Measurements from ENCODE around the gene TEX264. TPM values are rescaled to one million over a fixed set of nuclear protein-coding genes. Genes with fewer than 3 reads are reported as not detected.
"Not testable (repeated sequence)": the region's sequence is repeated elsewhere in the genome, so short reads cannot be mapped to it uniquely, and the experiment has no call there.

TEX264 gene
- total RNA-seq, 1 donor from 2014 or later = 71.1 TPM

DNA sequence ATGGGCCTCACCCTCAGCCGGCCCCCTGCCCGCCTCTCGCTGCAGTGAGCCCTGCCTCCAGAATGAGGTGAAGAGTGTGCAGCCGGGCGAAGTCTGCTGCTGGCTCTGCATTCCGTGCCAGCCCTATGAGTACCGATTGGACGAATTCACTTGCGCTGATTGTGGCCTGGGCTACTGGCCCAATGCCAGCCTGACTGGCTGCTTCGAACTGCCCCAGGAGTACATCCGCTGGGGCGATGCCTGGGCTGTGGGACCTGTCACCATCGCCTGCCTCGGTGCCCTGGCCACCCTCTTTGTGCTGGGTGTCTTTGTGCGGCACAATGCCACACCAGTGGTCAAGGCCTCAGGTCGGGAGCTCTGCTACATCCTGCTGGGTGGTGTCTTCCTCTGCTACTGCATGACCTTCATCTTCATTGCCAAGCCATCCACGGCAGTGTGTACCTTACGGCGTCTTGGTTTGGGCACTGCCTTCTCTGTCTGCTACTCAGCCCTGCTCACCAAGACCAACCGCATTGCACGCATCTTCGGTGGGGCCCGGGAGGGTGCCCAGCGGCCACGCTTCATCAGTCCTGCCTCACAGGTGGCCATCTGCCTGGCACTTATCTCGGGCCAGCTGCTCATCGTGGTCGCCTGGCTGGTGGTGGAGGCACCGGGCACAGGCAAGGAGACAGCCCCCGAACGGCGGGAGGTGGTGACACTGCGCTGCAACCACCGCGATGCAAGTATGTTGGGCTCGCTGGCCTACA is 44.4 kb downstream of the TEX264 start:
- no peak for DNase-seq (ENCODE audit: low read depth)

DNA sequence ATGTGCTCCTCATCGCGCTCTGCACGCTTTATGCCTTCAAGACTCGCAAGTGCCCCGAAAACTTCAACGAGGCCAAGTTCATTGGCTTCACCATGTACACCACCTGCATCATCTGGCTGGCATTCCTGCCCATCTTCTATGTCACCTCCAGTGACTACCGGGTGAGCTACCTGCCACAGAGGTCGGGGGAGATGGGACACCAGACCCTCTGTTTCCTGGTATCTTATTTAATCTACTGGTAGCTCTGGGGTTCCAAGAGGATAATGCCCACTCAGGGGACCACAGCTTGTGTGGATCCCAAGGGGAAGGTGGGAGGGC is 44.9 kb downstream of the TEX264 start:
- DNase-seq (ENCODE audit: low read depth) = no peak

DNA sequence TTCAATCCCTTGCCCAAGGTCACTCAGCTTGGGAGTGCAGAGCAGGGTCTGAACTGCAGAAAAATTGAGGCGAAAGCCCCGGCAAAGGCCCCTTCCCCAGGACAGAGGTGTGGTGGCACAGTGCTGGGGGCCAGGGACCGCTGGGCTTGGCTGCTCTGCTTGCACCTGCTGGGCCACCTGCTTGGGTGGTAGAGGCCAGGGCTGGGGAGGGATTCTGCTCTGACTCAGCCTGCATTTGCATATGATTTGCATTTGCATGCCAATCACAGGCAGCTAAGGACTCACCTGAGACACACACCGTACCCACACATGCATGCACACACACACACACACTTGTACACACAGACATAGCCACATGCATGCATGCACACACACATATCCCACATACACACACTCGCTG is 45.8 kb downstream of the TEX264 start:
- DNase-seq (ENCODE audit: low read depth) = no peak

DNA sequence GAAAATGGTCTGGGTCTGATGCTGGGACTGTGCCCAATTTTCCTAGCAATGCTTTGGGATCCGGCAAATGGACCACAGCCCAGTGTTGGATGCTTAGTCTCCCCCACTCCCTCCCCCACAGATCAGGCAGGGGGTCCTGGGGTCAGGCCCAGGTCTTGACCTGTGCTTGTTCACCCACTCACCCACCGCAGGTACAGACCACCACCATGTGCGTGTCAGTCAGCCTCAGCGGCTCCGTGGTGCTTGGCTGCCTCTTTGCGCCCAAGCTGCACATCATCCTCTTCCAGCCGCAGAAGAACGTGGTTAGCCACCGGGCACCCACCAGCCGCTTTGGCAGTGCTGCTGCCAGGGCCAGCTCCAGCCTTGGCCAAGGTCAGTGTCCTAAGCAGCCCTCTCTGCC is 46.4 kb downstream of the TEX264 start:
- no peak for DNase-seq (ENCODE audit: low read depth)

DNA sequence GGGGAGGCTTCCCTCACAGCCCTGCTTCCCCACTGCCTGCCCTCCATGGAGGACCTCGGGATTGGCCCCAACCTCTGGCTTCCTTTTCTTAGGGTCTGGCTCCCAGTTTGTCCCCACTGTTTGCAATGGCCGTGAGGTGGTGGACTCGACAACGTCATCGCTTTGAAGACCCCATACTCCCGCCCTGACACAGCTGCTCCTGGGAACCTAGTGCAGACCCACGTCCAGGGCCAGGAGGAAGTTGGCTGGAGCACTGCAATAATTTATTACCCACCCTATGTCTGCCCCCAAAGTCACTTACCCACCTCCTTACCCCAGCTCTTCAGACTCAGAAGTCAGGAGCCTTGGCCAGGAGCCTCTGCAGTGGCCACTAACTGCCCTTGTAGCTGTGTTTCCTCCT is 46.9 kb downstream of the TEX264 start:
- no peak for DNase-seq (ENCODE audit: low read depth)

DNA sequence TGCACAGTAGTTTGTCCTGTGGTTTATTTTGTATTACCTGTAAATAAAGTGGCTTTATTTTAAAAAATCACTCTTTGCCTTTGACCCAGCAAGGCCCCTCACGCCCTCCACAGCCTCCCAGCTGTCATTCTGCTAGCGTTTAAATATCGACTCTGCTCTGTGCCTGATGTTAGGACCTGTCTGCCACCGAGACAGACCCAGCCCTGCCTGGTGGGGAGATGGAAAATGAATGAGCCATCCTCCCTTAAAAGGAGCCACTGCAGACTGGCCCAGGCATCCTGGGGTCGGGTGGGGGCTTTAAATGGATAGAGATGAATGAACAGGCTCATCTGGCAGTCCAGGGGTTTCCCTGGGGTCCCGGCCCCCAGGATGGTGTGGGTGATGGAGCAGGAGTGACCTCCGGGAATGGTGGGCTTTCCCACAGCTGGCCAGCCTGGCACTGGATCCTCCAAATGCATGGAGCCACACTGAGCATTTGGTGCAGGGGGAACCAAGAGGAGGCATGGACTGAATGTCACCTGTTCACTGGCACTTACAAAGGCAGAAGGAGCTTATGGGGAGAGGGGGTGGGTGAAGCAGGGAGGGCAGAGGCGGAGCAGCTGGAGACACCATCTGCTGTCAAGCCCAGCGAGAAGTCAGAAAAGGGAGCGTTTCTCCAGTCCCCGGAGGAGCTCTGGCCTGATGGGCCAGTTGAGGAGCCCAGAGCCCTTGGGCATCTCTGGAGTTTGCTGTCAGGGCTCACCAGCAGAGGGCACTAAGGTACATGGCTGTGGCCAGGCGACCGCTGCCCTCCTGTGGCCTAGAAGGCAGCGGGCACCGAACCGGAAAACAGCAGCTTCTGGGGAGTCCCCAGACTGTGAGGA is 47.7 kb downstream of the TEX264 start:
- DNase-seq (ENCODE audit: low read depth) = peak; percentile 59

DNA sequence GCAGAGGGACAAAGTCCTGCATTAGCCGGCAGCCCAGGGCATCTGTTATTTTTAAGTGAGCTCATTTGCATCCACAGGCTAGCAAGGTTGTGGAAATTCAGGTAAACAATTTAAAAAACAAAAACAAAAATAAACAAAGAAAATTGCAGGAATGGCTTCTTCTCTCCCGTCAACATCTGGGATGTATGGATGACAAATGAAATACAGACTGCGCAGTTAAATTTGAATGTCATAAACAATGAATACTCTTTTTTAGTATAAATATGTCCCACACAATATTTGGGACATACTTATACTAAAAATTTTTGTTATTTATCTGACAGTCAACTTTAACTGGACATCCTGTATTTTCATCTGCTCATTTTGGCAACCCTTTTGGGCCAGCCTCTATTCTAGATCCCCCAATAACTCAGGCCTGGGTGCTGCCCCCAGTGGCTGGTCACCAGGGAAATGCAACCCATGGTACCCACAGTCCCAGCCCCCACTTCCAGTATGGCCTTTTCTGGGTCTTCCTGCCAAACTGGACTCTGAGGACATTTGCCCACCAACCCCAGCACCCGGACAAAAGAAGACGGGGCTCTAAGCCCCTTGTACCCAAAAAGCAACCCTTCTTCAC is 48.5 kb downstream of the TEX264 start:
- no peak for DNase-seq (ENCODE audit: low read depth)

DNA sequence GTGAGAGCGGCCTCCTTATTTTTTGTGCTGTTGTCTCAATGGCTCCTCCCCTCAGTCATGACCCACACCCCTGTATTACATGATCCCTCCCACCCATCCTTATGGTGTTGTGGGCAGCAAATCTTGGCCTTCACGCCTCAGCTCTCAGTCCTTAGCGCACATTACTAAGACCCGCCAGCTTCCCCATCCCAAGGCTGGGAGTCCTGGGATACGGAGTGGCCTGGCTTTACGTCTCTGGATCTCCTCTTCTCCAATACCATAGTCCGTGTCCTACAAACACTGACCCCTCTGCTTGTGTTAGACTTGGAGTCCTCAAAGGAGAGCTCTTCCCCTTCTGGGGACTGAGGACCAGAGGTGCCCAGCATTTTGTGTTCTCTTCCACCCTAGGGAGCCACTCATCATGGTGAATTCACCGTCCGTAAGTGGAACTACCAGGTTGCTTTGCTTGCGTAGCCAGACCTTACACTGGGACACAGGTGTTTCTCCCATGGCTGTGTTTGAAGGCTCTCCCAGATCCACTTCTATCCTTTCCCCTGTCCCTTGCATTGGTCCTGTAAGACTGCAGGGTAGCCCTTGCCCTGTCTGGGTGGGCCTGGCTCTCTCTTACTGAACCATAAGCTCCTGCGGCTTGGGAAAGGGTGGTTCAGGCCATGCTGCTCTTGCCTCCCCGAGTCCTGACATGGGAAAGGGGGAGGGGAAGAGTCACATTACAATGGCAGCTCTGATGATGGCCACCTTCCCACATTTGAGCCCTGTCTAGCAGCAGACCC is 49.4 kb downstream of the TEX264 start:
- DNase-seq (ENCODE audit: low read depth) = no peak

DNA sequence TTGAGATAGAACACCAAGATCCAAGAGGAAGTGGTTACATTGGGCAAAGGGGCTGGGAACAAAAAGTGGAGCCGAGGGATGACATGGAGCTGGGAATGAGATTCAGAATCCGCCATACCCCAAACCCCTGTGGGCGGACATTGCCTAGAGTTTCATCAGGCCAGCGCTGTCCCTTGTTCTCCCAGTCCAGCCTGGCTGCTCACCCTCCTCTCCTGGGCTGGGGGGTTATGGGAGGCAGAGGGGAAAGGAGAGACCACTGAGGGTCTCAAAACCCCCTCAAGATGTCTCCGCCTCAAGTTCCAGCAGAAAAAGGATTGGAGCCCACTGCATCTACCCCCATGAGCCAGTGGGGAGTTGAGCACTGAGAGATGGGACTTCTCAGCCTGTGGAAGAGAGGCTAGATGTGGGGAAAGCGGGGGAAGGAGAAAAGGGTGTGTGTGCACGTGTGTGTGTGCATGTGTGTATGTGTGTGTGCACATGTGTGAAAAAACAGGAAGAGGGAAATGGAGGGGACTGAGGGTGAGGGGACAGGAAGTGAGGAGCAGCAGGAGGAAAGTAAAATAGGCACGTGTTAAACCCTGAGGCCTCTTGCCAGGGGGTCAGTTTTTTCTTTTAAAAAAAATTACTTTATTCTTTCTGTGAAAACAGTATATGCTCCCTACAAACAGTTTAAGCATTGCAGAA is 50.2 kb downstream of the TEX264 start:
- no peak for DNase-seq (ENCODE audit: low read depth)

DNA sequence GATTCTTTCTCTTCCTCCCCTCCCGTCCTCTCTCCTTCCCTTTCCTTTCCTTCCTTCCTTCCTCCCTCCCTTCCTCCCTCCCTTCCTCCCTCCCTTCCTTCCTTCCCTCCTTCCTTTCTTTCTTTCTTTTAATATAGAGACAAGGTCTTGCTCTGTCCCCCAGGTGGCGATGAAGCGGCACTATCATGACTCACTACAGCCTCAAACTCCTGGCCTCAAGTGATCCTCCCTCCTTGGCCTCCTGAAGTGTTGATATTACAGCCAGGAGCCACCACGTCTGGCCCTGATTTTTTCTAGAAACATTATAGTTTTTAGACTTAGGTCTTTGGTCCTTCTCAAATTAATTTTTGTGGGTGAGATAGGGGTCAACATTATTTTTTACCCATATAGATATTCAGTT is 51.3 kb downstream of the TEX264 start:
- DNase-seq (ENCODE audit: low read depth) = no peak

DNA sequence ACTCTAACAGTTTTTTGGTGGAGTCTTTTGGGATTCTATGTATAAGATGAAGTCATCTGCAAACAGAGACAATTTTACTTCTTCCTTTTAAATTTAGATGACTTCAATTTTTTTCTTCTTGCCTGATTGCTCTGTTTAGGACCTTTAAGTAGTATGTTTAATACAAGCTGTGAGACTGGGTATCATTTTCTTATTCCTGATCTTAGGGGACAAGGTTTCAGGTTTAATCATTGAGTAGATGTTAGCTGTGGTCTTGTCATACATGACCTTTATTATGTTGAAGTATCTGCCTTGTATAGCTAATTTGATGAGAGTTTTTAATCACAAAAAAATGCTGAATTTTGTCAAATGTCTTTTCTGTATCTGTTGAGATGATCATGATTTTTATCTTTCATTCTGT is 56.4 kb downstream of the TEX264 start:
- no peak for DNase-seq (ENCODE audit: low read depth)

DNA sequence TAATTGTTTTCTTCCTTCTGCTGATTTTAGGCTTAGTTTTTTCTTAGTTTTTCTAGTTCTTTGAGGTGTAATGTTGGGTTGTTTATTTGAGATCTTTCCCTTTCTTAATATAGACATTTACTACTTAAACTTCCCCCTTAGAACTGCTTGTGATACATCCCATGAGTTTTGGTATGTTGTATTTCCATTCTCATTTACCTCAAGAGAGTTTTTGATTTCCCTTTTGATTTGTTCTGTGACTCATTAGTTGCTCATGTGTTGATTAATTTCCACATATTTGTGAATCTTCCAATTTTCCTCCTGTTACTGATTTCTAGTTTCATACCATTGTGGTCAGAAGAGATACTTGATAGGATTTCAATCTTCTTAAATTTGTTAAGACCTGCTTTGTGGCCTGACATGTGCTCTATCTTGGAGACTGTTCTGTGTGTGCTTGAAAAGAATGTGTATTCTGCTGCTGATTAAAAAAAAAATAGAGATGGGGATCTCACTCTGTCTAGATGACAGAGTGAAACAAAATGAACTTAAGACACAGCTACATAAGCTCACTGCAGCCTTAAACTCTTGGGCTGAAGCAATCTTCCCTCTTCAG is 58.1 kb downstream of the TEX264 start:
- DNase-seq (ENCODE audit: low read depth) = no peak

DNA sequence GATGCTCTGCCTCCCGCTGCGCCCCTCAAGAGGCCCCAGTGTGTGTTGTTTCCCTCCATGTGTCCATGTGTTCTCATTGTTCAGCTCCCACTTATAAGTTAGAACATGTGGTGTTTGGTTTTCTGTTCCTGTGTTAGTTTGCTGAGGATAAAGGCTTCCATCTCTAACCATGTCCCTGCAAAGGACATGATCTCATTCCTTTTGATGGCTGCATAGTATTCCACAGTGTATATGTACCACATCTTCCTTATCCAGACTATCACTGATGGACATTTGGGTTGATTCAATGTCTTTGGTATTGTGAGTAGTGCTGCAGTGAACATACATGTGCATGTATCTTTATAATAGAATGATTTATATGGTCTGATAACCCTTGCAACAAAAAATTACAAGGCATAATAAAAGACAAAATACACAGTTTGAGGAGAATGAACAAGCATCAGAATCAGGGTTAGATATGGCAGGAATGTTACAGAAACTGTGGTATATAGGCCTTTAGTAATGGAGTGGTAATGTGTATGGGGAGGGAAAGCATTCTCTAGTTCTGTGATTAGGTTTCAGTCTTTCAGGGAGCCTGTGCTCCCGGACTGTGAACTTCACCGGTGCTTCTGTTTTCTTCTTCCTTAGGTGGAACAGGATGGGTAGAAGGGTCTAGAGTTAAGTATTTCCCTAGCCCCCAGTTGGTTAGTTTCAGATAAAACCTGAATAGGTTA is 63.0 kb downstream of the TEX264 start:
- no peak for DNase-seq (ENCODE audit: low read depth)

DNA sequence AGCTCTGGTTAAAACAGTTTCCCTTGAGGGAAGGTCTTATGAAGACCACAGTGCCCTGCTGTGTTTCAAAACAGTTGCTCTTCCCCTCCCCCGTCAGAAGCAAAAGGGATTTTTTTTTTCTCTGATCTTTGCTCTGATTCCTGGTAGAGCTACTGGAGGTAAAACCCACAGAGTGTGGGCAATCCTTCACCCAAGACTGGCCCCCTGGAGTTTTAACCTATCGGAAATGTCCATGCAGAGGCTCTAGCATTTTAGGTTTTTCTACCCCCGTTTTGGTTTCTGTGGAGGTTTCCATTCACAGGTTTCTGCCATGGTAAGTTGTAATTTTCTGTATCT is 63.5 kb downstream of the TEX264 start:
- DNase-seq (ENCODE audit: low read depth) = no peak

DNA sequence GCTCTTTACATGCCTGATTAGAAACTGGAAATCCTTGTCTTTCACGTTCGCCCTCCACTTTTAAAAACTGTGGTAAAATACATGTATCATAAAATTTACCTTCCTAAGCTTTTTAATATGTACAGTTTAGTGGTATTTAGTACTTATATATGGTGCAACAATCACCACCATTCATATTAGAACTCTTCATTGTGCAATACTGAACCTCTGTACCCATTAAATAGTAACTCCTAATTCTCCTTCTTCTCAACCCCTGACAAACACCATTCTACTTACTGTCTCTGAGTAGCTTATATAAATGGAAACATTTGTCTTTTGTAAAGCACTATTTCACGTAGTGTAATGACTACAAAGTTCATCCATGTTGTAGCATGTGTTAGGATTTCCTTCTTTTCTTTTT is 64.0 kb downstream of the TEX264 start:
- no peak for DNase-seq (ENCODE audit: low read depth)

DNA sequence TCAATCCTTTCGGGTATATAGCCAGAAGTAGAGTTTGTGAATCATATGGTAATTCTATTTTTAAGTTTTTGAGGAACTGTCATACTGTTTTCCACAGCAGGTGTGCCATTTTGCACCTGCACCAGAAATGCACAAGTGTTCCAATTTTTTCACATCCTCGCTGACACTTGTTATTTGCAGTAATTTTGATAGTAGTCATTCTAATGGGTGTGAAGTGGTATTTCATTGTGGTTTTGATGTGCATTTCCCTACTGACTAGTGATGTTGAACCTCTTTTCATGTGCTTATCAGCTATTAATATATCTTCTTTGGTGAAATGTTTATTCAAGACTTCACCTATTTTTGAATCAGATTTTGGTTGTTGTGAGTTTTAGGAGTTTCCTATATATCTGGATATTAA is 64.9 kb downstream of the TEX264 start:
- DNase-seq (ENCODE audit: low read depth) = no peak

DNA sequence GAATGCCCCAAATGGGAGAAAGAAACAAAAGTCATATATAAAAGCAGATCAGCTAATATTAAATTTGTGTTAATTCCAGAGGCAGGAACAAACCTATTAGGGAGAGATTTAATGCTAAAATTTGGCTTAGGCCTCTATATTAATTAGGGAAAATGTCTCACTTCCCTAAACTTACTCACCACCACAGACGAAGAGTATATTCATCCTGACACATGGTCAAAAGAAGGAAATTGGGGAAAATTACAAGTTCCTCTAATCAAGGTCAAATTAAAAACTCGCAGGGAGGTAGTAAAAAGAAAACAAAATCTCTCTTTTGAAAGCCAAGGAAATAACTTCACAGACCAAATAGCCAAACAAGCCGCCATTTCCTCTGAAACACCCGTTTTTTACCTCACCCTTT is 68.1 kb downstream of the TEX264 start:
- DNase-seq (ENCODE audit: low read depth) = no peak

DNA sequence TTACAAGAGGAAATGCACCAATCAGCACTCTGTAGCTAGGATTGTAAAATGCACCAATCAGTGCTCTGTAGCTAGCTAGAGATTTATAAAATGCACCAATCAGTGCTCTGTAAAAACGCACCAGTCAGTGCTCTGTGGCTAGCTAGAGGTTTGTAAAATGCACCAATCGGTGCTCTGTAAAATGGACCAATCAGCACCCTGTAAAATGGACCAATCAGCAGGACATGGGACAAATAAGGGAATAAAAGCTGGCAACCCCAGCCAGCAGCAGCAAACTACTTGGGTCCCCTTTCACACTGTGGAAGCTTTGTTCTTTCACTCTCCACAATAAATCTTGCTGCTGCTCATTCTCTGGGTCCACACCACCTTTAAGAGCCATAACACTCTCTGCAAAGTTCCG is 71.3 kb downstream of the TEX264 start:
- not testable (repeated sequence) for DNase-seq (ENCODE audit: low read depth)

DNA sequence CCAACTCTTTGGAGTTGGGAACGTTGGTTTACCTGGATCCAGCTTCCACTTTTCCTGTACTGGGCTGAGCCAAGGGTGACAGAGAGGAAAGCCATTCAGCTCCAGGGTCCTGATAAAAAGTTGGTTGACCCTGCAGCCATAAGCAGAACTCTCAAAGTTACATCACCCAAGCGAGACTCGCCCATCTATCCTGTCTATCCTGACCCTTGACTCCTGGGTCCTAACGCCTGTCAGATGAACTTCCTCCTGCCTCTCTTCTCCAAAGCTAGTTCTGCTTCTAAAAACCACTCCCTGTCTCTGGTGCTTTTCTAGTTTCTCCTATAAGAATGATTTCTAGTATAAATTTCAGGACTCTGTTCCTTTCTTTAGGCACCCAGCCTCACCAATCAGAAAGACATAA is 71.9 kb downstream of the TEX264 start:
- not testable (repeated sequence) for DNase-seq (ENCODE audit: low read depth)

DNA sequence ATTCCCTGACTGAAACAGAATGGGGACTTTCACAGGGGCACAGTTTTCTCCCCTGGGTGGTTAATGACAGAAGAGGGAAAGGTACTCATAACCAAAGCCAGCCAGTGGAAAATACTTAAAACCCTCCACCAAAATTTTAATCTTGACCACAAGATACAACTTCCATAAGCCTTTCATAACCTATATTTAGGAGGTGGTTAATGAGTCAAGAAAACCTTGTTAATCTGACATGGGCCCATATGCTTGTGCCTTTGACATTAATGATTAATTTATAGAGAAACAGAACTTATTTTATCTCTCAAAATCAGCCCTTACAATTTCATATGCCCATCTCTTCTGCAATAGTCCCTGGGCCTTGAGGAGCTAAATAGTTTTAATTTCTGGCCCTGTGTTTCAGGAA is 76.8 kb downstream of the TEX264 start:
- no peak for DNase-seq (ENCODE audit: low read depth)

DNA sequence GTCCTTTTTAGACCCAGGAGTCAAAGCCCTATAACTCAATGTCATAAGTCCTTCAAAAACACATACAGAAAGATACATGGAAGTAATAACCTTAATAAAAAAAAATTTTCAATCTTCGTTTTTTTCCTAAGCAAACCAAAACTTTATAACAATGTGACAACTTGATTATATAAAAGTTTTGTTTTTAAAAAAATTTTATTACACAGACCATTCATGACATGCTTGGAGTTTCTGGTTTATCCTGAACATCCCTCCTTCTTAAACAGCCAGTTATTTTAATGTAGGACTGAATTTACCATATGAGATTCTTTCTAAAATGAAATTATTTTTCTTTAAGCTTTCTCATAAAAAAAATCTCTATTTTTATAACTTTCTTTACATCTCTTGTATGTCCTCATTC is 77.3 kb downstream of the TEX264 start:
- DNase-seq (ENCODE audit: low read depth) = no peak
